Epidermal melanocyte (primary cell): ENCODE measurements around the gene NKG7.

ENCODE experiments used
- DNase-seq: peaks from one replicate; pipeline ENCODE4 v3.0.0; 2011; ENCODE audit warnings: low spot score; ENCODE audit not compliant: insufficient read length

Gene NKG7

DNA sequence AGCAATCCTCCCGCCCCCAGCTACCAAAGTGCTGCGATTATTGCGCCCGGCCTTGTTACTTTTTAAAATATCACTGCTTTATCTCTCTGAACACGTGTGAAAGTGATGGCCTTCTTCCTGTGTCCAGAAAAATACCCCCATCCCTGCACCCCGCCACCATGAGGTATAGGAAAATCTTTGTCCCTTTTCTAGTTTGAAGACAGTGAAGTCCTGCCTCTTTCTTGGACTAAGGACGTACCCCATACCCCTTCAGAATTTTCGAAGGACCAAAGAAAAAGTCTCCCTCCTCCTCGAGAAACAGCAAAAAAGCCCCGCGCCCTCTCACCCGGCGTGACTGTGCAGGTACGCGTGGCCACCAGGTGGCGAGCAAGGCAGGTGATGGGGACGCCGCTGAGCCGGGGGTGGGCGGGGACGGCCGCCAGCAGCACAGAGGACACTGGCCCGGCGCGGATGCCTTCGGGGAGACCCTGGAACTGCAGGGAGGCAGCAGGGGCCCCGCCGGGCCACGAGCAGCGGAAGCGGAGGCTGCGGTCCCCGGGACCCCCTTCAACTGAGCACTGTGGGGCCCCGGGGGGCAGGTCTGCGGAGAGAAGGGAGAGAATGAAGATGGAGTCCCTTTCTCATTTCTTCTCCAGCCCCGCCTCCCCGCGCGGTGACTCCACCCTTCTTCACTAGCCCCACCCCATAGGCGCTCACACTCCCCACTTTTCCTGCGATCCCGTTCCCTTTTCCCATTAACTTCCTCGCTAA, 33.7 kb downstream of the NKG7 start:
- peak; percentile 81 for DNase-seq

- no peak for DNase-seq
These were observed 34.4 kb downstream of the NKG7 start for GRCh38 chr19:51337861-51338562.

DNA sequence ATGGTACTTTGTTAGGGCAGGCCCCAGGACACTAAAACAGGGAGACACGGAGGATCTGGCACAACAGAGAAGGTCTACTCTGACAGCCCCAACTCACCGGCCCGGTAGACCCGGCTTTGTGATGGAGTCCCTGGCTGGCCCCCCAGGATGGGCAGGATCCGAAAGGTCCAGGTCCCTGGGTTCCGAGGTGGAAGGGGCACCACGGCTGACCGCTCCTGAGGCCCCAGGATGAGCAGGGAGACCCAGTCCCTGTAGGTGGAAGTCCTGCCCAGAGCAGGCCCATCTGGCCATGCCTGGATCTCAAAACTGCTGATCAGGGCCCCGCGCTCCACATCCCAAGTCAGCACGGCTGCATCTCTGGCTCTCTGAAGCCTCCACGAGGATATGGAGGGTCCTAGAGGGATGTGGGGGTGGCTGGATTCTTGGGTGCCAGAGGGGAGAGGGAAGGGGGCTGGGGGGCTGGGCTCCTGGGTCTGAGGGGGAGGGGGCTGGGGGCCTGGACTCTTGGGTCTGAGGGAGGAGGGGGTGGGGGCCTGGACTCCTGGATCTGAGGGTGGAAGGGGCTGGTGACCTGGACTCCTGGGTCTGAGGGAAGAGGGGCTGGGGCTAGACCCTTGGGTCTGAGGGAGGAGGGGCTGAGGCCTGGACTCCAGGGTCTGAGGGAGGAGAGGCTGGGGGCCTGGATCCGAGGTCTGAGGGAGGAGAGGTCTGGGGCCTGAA, 35.2 kb downstream of the NKG7 start:
- peak; percentile 8 for DNase-seq

DNA sequence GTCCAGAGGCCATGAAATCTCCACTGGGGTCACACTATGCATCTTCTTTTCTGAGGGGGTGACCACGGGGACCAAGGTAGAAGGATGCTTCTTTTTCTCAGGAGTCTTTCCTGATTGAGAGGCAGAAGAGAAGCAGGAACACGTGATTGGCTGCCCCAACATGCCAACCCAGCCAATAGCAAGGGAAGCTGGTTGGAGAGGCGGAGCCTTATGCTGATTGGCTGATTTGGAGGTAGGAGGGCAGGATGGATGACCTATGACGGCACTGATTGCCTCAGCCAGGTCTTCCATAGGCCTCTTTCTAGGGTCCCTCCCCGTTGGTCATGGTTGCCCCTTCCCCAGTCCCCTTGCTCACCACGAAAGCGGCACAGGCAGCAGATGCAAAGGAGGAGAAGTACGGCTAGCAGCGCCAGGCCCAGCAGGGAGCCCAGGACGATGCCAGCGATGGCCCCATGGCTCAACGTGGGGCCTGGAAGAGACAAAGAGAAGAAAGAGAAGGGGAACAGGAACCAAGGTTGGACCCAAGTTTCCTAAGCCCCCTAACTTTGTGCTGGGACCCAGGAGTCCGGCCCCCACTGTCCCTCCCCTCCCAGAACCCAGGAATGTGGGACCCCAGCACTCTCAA, 38.5 kb downstream of the NKG7 start:
- peak; percentile 5 for DNase-seq

DNA sequence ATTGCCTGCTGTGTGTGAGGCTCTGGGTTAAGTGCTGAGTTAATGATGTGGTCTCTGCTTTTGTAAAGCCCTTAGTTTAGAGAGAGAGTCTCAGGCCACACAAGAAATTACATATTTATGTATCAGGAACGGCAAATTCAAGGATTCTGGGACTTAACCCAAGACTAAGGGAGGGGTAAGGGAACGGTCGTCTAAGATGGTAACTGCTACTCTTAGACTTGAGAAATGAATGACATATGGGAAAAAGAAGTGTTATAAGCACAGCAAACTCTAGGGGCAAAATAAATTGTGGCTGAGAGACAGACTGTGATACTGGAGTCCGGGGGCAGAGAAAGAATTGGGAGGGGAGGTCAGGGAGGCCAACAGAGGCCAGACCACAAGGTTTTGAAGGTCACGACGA, 40.7 kb downstream of the NKG7 start:
- DNase-seq: peak; percentile 15

- DNase-seq: peak; percentile 9
These were observed 41.3 kb downstream of the NKG7 start for GRCh38 chr19:51331193-51331592.

- no peak for DNase-seq
These were observed 42.1 kb downstream of the NKG7 start for GRCh38 chr19:51330366-51330765.

GRCh38 chr19:51329411-51329810, 43.0 kb downstream of the NKG7 start:
- no peak for DNase-seq

DNA sequence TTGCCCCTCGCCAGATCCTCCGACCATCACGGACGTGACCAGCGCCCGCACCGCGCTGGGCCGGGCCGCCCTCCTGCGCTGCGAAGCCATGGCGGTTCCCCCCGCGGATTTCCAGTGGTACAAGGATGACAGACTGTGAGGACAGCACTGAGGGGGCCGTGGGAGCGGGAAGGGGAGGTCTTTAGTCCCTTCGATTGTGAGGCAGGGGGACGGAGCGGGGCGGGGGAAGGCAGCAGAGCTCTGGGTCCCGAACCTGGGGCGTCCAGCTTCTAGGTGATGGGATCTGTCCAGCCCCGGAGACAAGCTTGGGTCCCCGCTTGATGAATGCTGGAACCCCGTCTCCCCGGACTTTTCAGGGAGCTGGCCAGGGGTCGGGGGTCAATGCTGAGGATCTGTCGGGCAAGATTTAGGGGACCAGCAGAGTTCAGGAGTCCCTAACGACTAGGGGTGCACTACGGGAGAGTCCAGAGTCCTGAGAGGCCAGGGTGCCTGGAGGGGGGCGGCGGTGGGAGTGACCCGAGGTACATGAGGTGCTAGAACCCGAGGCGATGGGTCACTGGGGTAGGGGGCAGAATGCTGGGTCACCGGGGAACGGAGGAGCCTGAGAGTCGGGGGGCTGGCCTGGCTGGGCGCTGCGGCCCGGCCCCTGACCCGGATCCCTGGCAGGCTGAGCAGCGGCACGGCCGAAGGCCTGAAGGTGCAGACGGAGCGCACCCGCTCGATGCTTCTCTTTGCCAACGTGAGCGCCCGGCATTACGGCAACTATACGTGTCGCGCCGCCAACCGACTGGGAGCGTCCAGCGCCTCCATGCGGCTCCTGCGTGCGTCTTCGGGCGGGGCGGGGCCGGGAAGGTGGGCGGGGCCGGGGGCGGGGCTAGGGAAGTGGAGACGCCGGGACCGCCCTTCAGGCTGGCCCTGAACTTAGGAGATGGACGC, 45.1 kb downstream of the NKG7 start:
- peak; percentile 40 for DNase-seq

GRCh38 chr19:51326216-51327065, 46.0 kb downstream of the NKG7 start:
- peak; percentile 17 for DNase-seq

DNA sequence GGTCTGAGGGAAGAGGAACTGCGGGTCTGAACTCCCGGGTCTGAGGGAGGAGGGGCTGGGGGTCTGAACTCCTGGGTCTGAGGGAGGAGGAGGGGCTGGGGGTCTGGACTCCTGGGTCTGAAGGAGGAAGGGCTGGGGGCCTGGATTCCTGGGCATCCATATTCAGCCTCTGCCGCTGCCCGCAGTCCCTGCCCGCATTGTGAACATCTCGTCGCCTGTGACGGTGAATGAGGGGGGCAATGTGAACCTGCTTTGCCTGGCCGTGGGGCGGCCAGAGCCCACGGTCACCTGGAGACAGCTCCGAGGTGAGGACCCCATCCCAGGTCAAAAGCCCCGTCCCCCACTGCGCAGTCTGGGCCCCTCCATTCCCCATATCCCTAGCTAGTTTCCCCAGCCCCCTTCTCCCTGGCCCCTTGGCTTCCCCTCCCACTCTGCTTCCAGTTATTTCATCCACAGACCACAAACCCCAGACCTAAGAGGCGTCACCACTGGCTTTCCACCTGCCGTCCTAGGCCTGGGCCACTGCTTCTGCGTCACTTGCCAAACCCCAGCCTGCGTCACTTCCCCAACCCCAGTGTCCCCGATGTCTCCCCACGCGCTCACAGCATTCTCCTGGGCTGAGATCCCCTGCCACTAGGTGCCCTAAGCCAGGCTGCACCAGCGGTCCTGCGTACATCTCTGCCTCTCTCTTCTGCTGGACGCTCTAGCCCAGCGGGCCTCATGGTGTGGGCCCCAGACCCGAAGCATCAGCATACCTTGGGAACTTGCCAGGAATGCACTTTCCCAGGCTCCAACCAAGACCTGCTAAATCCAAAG, 47.1 kb downstream of the NKG7 start:
- no peak for DNase-seq

GRCh38 chr19:51324167-51324481, 48.3 kb downstream of the NKG7 start:
- DNase-seq: no peak

- no peak for DNase-seq
These were observed 48.8 kb downstream of the NKG7 start for GRCh38 chr19:51323481-51324166.

- no peak for DNase-seq
These were observed 50.7 kb downstream of the NKG7 start for GRCh38 chr19:51321799-51322198.
